Measurements from ENCODE around the gene LHCGR. TPM values are rescaled to one million over a fixed set of nuclear protein-coding genes. Genes with fewer than 3 reads are reported as not detected.

LHCGR gene
- total and polyA plus RNA-seq, 8 donors = 0.25 to 0.92 (median 0.43) TPM; not detected in 5

DNA sequence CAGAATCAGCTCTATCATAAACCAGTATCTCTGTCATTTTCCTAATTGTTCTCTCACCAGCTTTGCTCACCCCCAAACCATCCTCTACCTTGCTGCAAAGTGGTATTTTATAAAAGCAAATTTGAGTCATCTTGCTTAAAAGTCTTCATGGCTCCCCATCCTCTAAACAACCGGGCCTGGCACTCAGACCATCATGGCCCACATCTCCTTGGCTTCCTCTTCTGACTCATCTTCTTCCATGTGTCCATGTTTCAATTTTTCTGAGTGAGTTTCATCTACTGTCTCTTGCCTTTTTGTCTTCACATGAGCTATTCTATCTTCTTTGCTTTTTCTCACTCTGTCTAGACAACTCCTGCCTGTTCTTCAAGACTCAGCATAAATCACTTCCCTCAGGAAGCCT, 58.6 kb downstream of the LHCGR start:
- no peak for DNase-seq
- H3K4me3 ChIP-seq = no peak overlapping the region
- no peaks in the 10 kb centered on the region for H3K36me3 ChIP-seq
- no peaks in the 10 kb centered on the region for H3K9me3 ChIP-seq
- TF ChIP-seq POLR2AphosphoS5 (IDR thresholded peaks at IDR 0.05) = no peak
- TF ChIP-seq POLR2A (IDR thresholded peaks at IDR 0.05) = no peak
- TF ChIP-seq EP300 (IDR thresholded peaks at IDR 0.05) = no peak
- TF ChIP-seq, protein P1, sequence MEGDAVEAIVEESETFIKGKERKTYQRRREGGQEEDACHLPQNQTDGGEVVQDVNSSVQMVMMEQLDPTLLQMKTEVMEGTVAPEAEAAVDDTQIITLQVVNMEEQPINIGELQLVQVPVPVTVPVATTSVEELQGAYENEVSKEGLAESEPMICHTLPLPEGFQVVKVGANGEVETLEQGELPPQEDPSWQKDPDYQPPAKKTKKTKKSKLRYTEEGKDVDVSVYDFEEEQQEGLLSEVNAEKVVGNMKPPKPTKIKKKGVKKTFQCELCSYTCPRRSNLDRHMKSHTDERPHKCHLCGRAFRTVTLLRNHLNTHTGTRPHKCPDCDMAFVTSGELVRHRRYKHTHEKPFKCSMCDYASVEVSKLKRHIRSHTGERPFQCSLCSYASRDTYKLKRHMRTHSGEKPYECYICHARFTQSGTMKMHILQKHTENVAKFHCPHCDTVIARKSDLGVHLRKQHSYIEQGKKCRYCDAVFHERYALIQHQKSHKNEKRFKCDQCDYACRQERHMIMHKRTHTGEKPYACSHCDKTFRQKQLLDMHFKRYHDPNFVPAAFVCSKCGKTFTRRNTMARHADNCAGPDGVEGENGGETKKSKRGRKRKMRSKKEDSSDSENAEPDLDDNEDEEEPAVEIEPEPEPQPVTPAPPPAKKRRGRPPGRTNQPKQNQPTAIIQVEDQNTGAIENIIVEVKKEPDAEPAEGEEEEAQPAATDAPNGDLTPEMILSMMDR (IDR thresholded peaks at IDR 0.05) = no peak
- 63 to 78% (median 74%) methylated on average over 1 of the region's 1 CpG for WGBS, 5 donors
- no peak overlapping the region for H3K27ac ChIP-seq
- no peaks in the 10 kb centered on the region for H3K4me1 ChIP-seq
- intact Hi-C loops (cut with DNase I; ENCODE audit: low total_unique reads) = no loop called here
- H3K27me3 ChIP-seq = no peaks in the 10 kb centered on the region

DNA sequence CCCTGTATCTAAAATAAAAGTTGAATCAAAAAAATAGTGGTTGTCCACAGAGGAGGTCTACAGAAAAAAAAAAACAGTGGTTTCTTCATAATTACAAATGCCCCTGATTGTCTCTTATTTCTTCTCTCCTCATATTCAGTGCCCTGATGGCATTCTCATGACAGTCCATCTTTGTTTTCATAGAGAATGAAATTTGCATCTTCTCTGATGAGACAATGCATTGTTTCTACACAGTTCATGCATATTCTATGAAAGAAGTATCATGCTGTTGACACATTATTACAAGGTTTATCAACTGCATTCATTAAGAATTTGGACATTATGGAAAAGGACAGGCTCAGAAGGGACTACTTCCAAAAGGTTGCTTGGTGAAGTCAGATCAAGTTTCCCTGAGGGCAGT, 59.5 kb downstream of the LHCGR start:
- Histone ChIP-seq H3K4me1 (no peaks in the 10 kb centered on the region), H3K27me3 (no peaks in the 10 kb centered on the region), H3K27ac (no peak overlapping the region), H3K36me3 (no peaks in the 10 kb centered on the region), H3K9me3 (no peaks in the 10 kb centered on the region), H3K4me3 (no peak overlapping the region)
- intact Hi-C loops (cut with DNase I; ENCODE audit: low total_unique reads) = no loop called here
- DNase-seq = no peak
- TF ChIP-seq POLR2A (IDR thresholded peaks at IDR 0.05) (no peak), POLR2AphosphoS5 (IDR thresholded peaks at IDR 0.05) (no peak), EP300 (IDR thresholded peaks at IDR 0.05) (no peak)
- TF ChIP-seq, protein P1 (IDR thresholded peaks at IDR 0.05) = no peak

DNA sequence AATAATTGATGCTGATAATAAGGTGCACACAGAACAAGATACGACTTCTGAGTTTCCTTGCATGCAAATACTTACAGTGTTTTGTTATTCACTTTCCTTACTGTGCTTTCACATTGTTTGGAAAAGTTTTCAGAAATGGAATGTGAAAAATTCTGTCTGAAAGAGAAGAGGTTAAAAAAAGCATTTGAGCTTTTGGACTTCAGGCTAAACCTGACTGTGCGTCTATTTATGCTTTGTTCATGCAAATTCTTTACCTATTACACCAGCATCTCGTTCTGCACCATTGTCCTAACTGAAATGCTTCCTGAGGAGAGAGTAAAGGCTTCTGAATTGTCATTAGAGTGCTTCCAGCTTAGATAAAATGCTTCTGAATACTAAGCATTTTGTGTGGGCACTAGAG, 61.4 kb downstream of the LHCGR start:
- Histone ChIP-seq H3K4me3 (no peak overlapping the region), H3K27ac (no peak overlapping the region), H3K9me3 (no peaks in the 10 kb centered on the region), H3K27me3 (no peaks in the 10 kb centered on the region), H3K4me1 (no peaks in the 10 kb centered on the region), H3K36me3 (no peaks in the 10 kb centered on the region)
- no peak for DNase-seq
- TF ChIP-seq POLR2AphosphoS5 (IDR thresholded peaks at IDR 0.05) = no peak
- TF ChIP-seq, protein P1 (IDR thresholded peaks at IDR 0.05) = no peak
- no peak for TF ChIP-seq EP300 (IDR thresholded peaks at IDR 0.05)
- no peak for TF ChIP-seq POLR2A (IDR thresholded peaks at IDR 0.05)
- intact Hi-C loops (cut with DNase I; ENCODE audit: low total_unique reads) = no loop called here
- 21 to 32% (median 26%) methylated on average over 3 of the region's 3 CpGs for WGBS, 5 donors

DNA sequence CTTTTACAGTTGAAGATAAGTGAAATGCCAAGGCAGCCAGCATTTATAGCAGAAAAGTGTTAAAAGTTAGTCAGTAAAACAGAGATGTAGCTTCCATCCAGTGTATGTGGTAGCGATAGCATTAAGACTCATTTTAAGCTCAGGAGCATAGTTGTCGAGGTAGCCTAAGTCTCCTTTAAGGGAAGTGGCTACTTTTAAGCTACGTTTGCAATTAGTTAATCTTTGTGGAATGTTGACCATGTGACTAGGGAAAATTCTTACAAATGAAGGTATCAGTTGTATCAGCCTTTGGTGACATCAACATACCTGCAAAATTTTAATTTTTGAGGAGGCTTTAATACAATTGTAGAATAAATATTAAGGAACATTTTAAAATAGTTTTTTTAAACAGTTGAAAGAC, 61.9 kb downstream of the LHCGR start:
- no peaks in the 10 kb centered on the region for H3K36me3 ChIP-seq
- H3K9me3 ChIP-seq = no peaks in the 10 kb centered on the region
- 50 to 57% (median 52%) methylated on average over 3 of the region's 3 CpGs for WGBS, 5 donors
- no peak for TF ChIP-seq POLR2A (IDR thresholded peaks at IDR 0.05)
- no peak for TF ChIP-seq POLR2AphosphoS5 (IDR thresholded peaks at IDR 0.05)
- TF ChIP-seq EP300 (IDR thresholded peaks at IDR 0.05) = no peak
- TF ChIP-seq, protein P1 (IDR thresholded peaks at IDR 0.05) = no peak
- H3K27me3 ChIP-seq = no peaks in the 10 kb centered on the region
- DNase-seq = no peak
- H3K4me1 ChIP-seq = no peaks in the 10 kb centered on the region
- no peak overlapping the region for H3K27ac ChIP-seq
- intact Hi-C loops (cut with DNase I; ENCODE audit: low total_unique reads) = no loop called here
- no peak overlapping the region for H3K4me3 ChIP-seq

Data from stomach (tissue), 9 donors.